HepG2 (cell line): ENCODE measurements around the gene TMEM223. TPM values are rescaled to one million over a fixed set of nuclear protein-coding genes. Genes with fewer than 3 reads are reported as not detected.
A peak's percentile ranks its signal among the peaks of the same experiment; 100 is the strongest.

Source experiments
- HIC2 ChIP-seq: sonication (generic); formaldehyde crosslinking; IDR thresholded peaks from 2 replicates; pipeline ENCODE4 v1.9.0; 2022; ENCODE audit warnings: low read depth, missing genetic modification reagents
- ISL2 ChIP-seq: sonication (generic); formaldehyde crosslinking; IDR thresholded peaks from 2 replicates; pipeline ENCODE4 v1.5.0; 2020; ENCODE audit warnings: missing genetic modification reagents
- MIER3 ChIP-seq: IDR thresholded peaks from 2 replicates; pipeline ENCODE4 v1.6.1; 2016; ENCODE audit warnings: missing compliant biosample characterization, borderline replicate concordance
- ZBTB37 ChIP-seq: sonication (generic); formaldehyde crosslinking; IDR thresholded peaks from 2 replicates; pipeline ENCODE4 v1.4.0; 2020; ENCODE audit warnings: mild to moderate bottlenecking, missing genetic modification reagents
- ZEB1 ChIP-seq: IDR thresholded peaks from 2 replicates; pipeline ENCODE4 v1.6.1; 2012; ENCODE audit warnings: mild to moderate bottlenecking, low read depth, inconsistent platforms; ENCODE audit not compliant: insufficient replicate concordance
- ZNF142 ChIP-seq: sonication (generic); formaldehyde crosslinking; IDR thresholded peaks from 2 replicates; pipeline ENCODE4 v1.4.0; 2020; ENCODE audit warnings: missing genetic modification reagents
- ZNF350 ChIP-seq: sonication (generic); formaldehyde crosslinking; IDR thresholded peaks from 2 replicates; pipeline ENCODE4 v1.4.0; 2020; ENCODE audit warnings: mild to moderate bottlenecking, low read depth, missing genetic modification reagents, borderline replicate concordance
- ZNF484 ChIP-seq: sonication (generic); formaldehyde crosslinking; IDR thresholded peaks from 2 replicates; pipeline ENCODE4 v1.5.1; 2020; ENCODE audit warnings: mild to moderate bottlenecking, low read depth, missing genetic modification reagents, borderline replicate concordance
- ZSCAN5A ChIP-seq: sonication (generic); formaldehyde crosslinking; IDR thresholded peaks from 2 replicates; pipeline ENCODE4 v1.8.0; 2022; ENCODE audit warnings: mild to moderate bottlenecking, missing genetic modification reagents, borderline replicate concordance
- polyA plus RNA-seq, 8 experiments: library from polyadenylated mRNA; depleted of rRNA in 3 of 8; stranded (reverse) in 7 of 8; unstranded in 1 of 8; fragments of >200 nt; fragmentation: Illumina TruSeq in 4 of 8; extraction: Trizol in 4 of 8; gene quantifications; 2 replicates each; pipeline versions ENCODE4 v1.2.1 to v1.2.3, GENCODE V29; 2011 to 2016; ENCODE audit warnings: low read depth in 4 of 8, missing spikeins in 1 of 8, mixed read lengths in 1 of 8; ENCODE audit not compliant: insufficient read depth in 1 of 8
- total RNA-seq, 5 experiments: library from RNA; depleted of rRNA; stranded (reverse); fragments of >200 nt; fragmentation: Illumina TruSeq; extraction: Trizol; gene quantifications; 2 replicates each; pipeline ENCODE4 v1.2.3, GENCODE V29; 2016; ENCODE audit warnings: low read depth in 1 of 5
- TF ChIP-seq, protein P1 (sequence below): sonication (generic); formaldehyde crosslinking; conservative IDR thresholded peaks from 2 replicates; pipeline ENCODE4 v1.4.0; 2020; ENCODE audit warnings: missing genetic modification reagents

The TMEM223 gene
- total and polyA plus RNA-seq, 2 of the 13 experiments (the other 11 are each of a cell fraction or from before 2014, with no cell fraction given): 19.5 to 24.9 TPM

DNA sequence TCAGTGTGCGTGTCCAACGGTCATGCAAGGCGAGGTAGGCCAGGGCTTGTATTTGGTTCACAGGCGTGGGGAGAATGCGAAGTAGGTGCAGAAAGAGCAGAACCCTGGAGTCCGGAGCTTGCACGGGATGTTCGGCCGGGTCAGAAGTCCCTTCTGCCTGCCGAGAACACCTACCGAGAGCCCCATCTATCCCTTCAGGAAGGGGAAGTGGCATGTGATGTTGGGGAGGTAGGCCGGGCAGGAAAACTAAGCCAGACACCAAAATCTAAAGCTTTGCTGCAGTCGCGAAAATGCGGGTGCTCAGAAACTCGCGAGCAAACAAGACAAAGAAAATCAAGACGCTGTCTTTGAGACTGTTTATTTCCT lies 21.0 kb downstream of the TMEM223 start (continued):
- TF ChIP-seq, protein P1, sequence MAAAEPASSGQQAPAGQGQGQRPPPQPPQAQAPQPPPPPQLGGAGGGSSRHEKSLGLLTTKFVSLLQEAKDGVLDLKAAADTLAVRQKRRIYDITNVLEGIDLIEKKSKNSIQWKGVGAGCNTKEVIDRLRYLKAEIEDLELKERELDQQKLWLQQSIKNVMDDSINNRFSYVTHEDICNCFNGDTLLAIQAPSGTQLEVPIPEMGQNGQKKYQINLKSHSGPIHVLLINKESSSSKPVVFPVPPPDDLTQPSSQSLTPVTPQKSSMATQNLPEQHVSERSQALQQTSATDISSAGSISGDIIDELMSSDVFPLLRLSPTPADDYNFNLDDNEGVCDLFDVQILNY (CRISPR knock-in tag): no peak
- TF ChIP-seq ZNF484 (CRISPR knock-in tag): no peak
- TF ChIP-seq ISL2: peak; percentile 14; the same call in 1 of the 2 replicates
- TF ChIP-seq HIC2: no peak
- TF ChIP-seq ZNF142 (CRISPR knock-in tag): no peak; the same call in 1 of the 2 replicates
- TF ChIP-seq ZSCAN5A: no peak
- no peak for TF ChIP-seq ZEB1
- TF ChIP-seq ZNF350 (CRISPR knock-in tag): no peak; the same call in 1 of the 2 replicates
- no peak for TF ChIP-seq ZBTB37
- peak; percentile 13; the same call in 1 of the 2 replicates for TF ChIP-seq MIER3 (CRISPR knock-in tag)
